H1 (cell line): ENCODE measurements around the gene MST1R. TPM values are rescaled to one million over a fixed set of nuclear protein-coding genes. Genes with fewer than 3 reads are reported as not detected.

ENCODE experiments used
- polyA plus RNA-seq, 7 experiments: library from polyadenylated mRNA; depleted of rRNA in 3 of 7; stranded (reverse) in 5 of 7; unstranded in 2 of 7; fragments of >200 nt in 5 of 7; fragments of 200-250 nt in 2 of 7; gene quantifications; 1 replicate in 5 of 7; 2 replicates in 1 of 7; 4 replicates in 1 of 7; pipeline versions ENCODE4 v1.2.1 to v1.2.3, GENCODE V29; 2011 to 2013; ENCODE audit warnings: missing spikeins in 2 of 7, mixed read lengths in 2 of 7
- small RNA-seq: library from polyadenylated mRNA; stranded (forward); fragments of <200 nt; extraction: miRNeasy Mini kit (QIAGEN cat#:217004); gene quantifications from one replicate; pipeline ENCODE3, GENCODE V24; 2013; ENCODE audit not compliant: insufficient read depth
- total RNA-seq: library from RNA; stranded (reverse); fragmentation: NEBNext Ultra II Directional; extraction: Animal tissue kit (Norgen Biotek cat#: 25700); gene quantifications from 2 replicates; pipeline ENCODE4 v1.2.1, GENCODE V29; 2021

MST1R gene
- total and polyA plus RNA-seq, 2 of the 8 experiments (the other 6 are each of a cell fraction or from before 2014, with no cell fraction given): 4.8 to 7.6 TPM

Small RNA genes within 50 kb of the gene (small RNA-seq; reads per million reads assigned to genes)
- gene RN7SL217P: not detected

Other genes with a start within 250 kb of the MST1R start
- gene APEH, start 229.5 kb downstream of the MST1R start, total RNA-seq: 222 and 236 TPM in 2 replicates
- gene APEH, start 229.5 kb downstream of the MST1R start, polyA plus RNA-seq (2011; rRNA removed): 260 and 275 TPM in 2 replicates
- 6.2 and 8.5 TPM in 2 replicates for gene MST1, start 214.4 kb downstream of the MST1R start, total RNA-seq
- 9.5 and 14.2 TPM in 2 replicates for gene MST1, start 214.4 kb downstream of the MST1R start, polyA plus RNA-seq (2011; rRNA removed)
- gene RNF123, start 214.3 kb downstream of the MST1R start, total RNA-seq: 30.5 and 34.2 TPM in 2 replicates
- 57.7 and 71.5 TPM in 2 replicates for gene RNF123, start 214.3 kb downstream of the MST1R start, polyA plus RNA-seq (2011; rRNA removed)
- gene AMIGO3, start 184.2 kb downstream of the MST1R start, total RNA-seq: 1.6 and 2.9 TPM in 2 replicates
- 8.8 and 13.1 TPM in 2 replicates for gene AMIGO3, start 184.2 kb downstream of the MST1R start, polyA plus RNA-seq (2011; rRNA removed)
- 23.9 and 24.0 TPM in 2 replicates for gene GMPPB, start 179.9 kb downstream of the MST1R start, total RNA-seq
- 20.9 and 26.6 TPM in 2 replicates for gene GMPPB, start 179.9 kb downstream of the MST1R start, polyA plus RNA-seq (2011; rRNA removed)
- 35.2 and 36.3 TPM in 2 replicates for gene IP6K1, start 117.3 kb downstream of the MST1R start, total RNA-seq
- 31.5 and 43.9 TPM in 2 replicates for gene IP6K1, start 117.3 kb downstream of the MST1R start, polyA plus RNA-seq (2011; rRNA removed)
- 0.50 and 0.54 TPM in 2 replicates for gene CDHR4, start 104.0 kb downstream of the MST1R start, total RNA-seq
- 0.60 and 0.96 TPM in 2 replicates for gene CDHR4, start 104.0 kb downstream of the MST1R start, polyA plus RNA-seq (2011; rRNA removed)
- gene INKA1, start 100.6 kb downstream of the MST1R start, total RNA-seq: 1.3 and 1.8 TPM in 2 replicates
- 4.7 and 4.8 TPM in 2 replicates for gene INKA1, start 100.6 kb downstream of the MST1R start, polyA plus RNA-seq (2011; rRNA removed)
- gene UBA7, start 89.9 kb downstream of the MST1R start, total RNA-seq: 0.34 and 1.9 TPM in 2 replicates
- 0.65 and 1.8 TPM in 2 replicates for gene UBA7, start 89.9 kb downstream of the MST1R start, polyA plus RNA-seq (2011; rRNA removed)
- 25.4 and 28.1 TPM in 2 replicates for gene TRAIP, start 47.3 kb downstream of the MST1R start, total RNA-seq
- gene TRAIP, start 47.3 kb downstream of the MST1R start, polyA plus RNA-seq (2011; rRNA removed): 27.7 and 29.5 TPM in 2 replicates
- 66.4 and 67.9 TPM in 2 replicates for gene CAMKV, start 34.0 kb downstream of the MST1R start, total RNA-seq
- 56.3 and 74.5 TPM in 2 replicates for gene CAMKV, start 34.0 kb downstream of the MST1R start, polyA plus RNA-seq (2011; rRNA removed)
- 9.8 and 10.3 TPM in 2 replicates for gene MON1A, start 25.9 kb upstream of the MST1R start, total RNA-seq
- gene MON1A, start 25.9 kb upstream of the MST1R start, polyA plus RNA-seq (2011; rRNA removed): 14.1 and 20.4 TPM in 2 replicates
- gene RBM6, start 36.3 kb upstream of the MST1R start, total RNA-seq: 80.1 and 81.2 TPM in 2 replicates
- 21.4 and 30.6 TPM in 2 replicates for gene RBM6, start 36.3 kb upstream of the MST1R start, polyA plus RNA-seq (2011; rRNA removed)
- gene RBM5, start 185.0 kb upstream of the MST1R start, total RNA-seq: 82.7 and 83.7 TPM in 2 replicates
- 98.8 and 144 TPM in 2 replicates for gene RBM5, start 185.0 kb upstream of the MST1R start, polyA plus RNA-seq (2011; rRNA removed)